ENCODE results near the gene RABAC1. TPM values are rescaled to one million over a fixed set of nuclear protein-coding genes. Genes with fewer than 3 reads are reported as not detected.

The RABAC1 gene
- total and polyA plus RNA-seq, 2 of the 8 experiments (the other 6 are each of a cell fraction or from before 2014, with no cell fraction given) = 124 to 439 TPM

GRCh38 chr19:41915021-41915775 lies 43.9 kb downstream of the RABAC1 start (continued):
- TF ChIP-seq CBX8 (IDR thresholded peaks at IDR 0.05; ENCODE audit: borderline replicate concordance, low read depth, low read length) = no peak
- TF ChIP-seq CBX5 (IDR thresholded peaks at IDR 0.05; ENCODE audit: low read depth, low read length) = no peak
- no peak for TF ChIP-seq EGR1 (IDR thresholded peaks at IDR 0.05; ENCODE audit: borderline replicate concordance, low read depth, low read length)
- TF ChIP-seq ATF3 (IDR thresholded peaks at IDR 0.05; ENCODE audit: insufficient read depth, low read depth, low read length) = no peak

All from H1 (cell line).